SK-N-SH (cell line): ENCODE data around the gene QRFPR. TPM values are rescaled to one million over a fixed set of nuclear protein-coding genes. Genes with fewer than 3 reads are reported as not detected.
A peak's percentile ranks its signal among the peaks of the same experiment; 100 is the strongest.

Source experiments
- CTCF ChIA-PET: fragments of 300-600, 350-600 bp; formaldehyde crosslinking; extraction: SDS; loops from one replicate; lab custom pipeline; 2021; lab: Yijun Ruan, JAX
- POLR2A ChIA-PET: fragments of 350-600 bp; sonication (Branson Sonifier 250); formaldehyde crosslinking; extraction: SDS; loops from one replicate; lab custom pipeline; 2020; ENCODE audit warnings: antibody characterized with exemption, inconsistent platforms; lab: Yijun Ruan, JAX
- DNase-seq: peaks from one replicate; pipeline ENCODE4 v3.0.0; 2012
- H2AFZ ChIP-seq: fragments of 200-600 bp; sonication (generic); 2 replicates; pipeline ENCODE4 v1.8.1; 2016; ENCODE audit warnings: antibody characterized with exemption, mild to moderate bottlenecking, low read depth
- H3F3A ChIP-seq: fragments of 200-600 bp; sonication (generic); replicated peaks from 2 replicates; pipeline ENCODE3; 2016; ENCODE audit warnings: antibody characterized with exemption, mild to moderate bottlenecking; ENCODE audit not compliant: insufficient read depth
- H3K27ac ChIP-seq, 2 experiments: fragments of 200-500 bp in 1 of 2; fragments of 200-600 bp in 1 of 2; sonication (Bioruptor generic) in 1 of 2; sonication (generic), shearing (Covaris generic) in 1 of 2; 2 replicates each; pipeline versions ENCODE4 v1.5.1 to v1.6.1; 2014 to 2016; ENCODE audit warnings: low read depth in 2 of 2, inconsistent platforms in 1 of 2, low read length in 1 of 2, mild to moderate bottlenecking in 1 of 2, mixed read lengths in 1 of 2
- H3K27me3 ChIP-seq: fragments of 200-600 bp; sonication (generic), shearing (Covaris generic); 2 replicates; pipeline ENCODE4 v1.6.1; 2016; ENCODE audit warnings: mixed run types; ENCODE audit not compliant: insufficient read depth
- H3K36me3 ChIP-seq, 2 experiments: fragments of 200-500 bp in 1 of 2; fragments of 200-600 bp in 1 of 2; sonication (Bioruptor generic) in 1 of 2; sonication (generic) in 1 of 2; replicated peaks in 1 of 2; 2 replicates each; pipeline versions ENCODE3 to v1.5.1; 2014 to 2016; ENCODE audit warnings: low read length in 1 of 2, mild to moderate bottlenecking in 1 of 2; ENCODE audit not compliant: insufficient read depth in 2 of 2, control insufficient read depth in 1 of 2
- H3K4me1 ChIP-seq, 2 experiments: fragments of 200-500 bp in 1 of 2; fragments of 200-600 bp in 1 of 2; sonication (Bioruptor generic) in 1 of 2; sonication (generic), shearing (Covaris generic) in 1 of 2; 2 replicates each; pipeline versions ENCODE4 v1.5.1 to v1.6.1; 2014 to 2016; ENCODE audit warnings: low read depth in 1 of 2, low read length in 1 of 2, mixed run types in 1 of 2; ENCODE audit not compliant: insufficient read depth in 2 of 2, control insufficient read depth in 1 of 2
- H3K4me2 ChIP-seq: fragments of 200-600 bp; sonication (generic), shearing (Covaris generic); 2 replicates; pipeline ENCODE4 v1.6.1; 2017; ENCODE audit warnings: mixed run types
- H3K4me3 ChIP-seq, 2 experiments: fragments of 200-500 bp in 1 of 2; fragments of 200-600 bp in 1 of 2; sonication (Bioruptor generic) in 1 of 2; sonication (generic), shearing (Covaris generic) in 1 of 2; 2 replicates each; pipeline versions ENCODE4 v1.5.1 to v1.8.1; 2014 to 2016; ENCODE audit warnings: low read depth in 2 of 2, inconsistent platforms in 1 of 2, low read length in 1 of 2, mild to moderate bottlenecking in 1 of 2, mixed read lengths in 1 of 2, moderate library complexity in 1 of 2
- H3K79me2 ChIP-seq: fragments of 200-600 bp; sonication (generic); 2 replicates; pipeline ENCODE4 v1.8.1; 2017; ENCODE audit warnings: mild to moderate bottlenecking; ENCODE audit not compliant: insufficient read depth
- H3K9ac ChIP-seq: fragments of 200-600 bp; sonication (generic); 2 replicates; pipeline ENCODE4 v1.6.1; 2017; ENCODE audit warnings: mixed run types
- H3K9me2 ChIP-seq: fragments of 200-600 bp; sonication (generic); 2 replicates; pipeline ENCODE4 v1.6.1; 2017; ENCODE audit warnings: mixed run types
- H3K9me3 ChIP-seq: fragments of 200-600 bp; sonication (generic); 2 replicates; pipeline ENCODE4 v1.6.1; 2017; ENCODE audit warnings: mixed run types, mild to moderate bottlenecking, moderate library complexity
- H4K20me1 ChIP-seq: fragments of 200-600 bp; sonication (generic); 2 replicates; pipeline ENCODE4 v1.6.1; 2017; ENCODE audit warnings: mild to moderate bottlenecking, mixed run types; ENCODE audit not compliant: insufficient read depth
- EZH2phosphoT487 ChIP-seq: fragments of 200-600 bp; sonication (generic); IDR thresholded peaks from 2 replicates; pipeline ENCODE4 v1.6.1; 2017; ENCODE audit warnings: low read depth, mixed run types, mild to moderate bottlenecking, antibody characterized with exemption, moderate library complexity, borderline replicate concordance
- FOSL2 ChIP-seq: IDR thresholded peaks from 2 replicates; pipeline ENCODE4 v1.4.0; 2012; ENCODE audit warnings: low read depth, mild to moderate bottlenecking, moderate library complexity, borderline replicate concordance
- FOXJ3 ChIP-seq: sonication (generic); formaldehyde crosslinking; IDR thresholded peaks from 2 replicates; pipeline ENCODE4 v1.5.1; 2020; ENCODE audit warnings: mild to moderate bottlenecking, missing genetic modification reagents
- JUND ChIP-seq: IDR thresholded peaks from 2 replicates; pipeline ENCODE4 v1.4.0; 2012
- MXI1 ChIP-seq: IDR thresholded peaks from 2 replicates; pipeline ENCODE4 v1.6.1; 2012; ENCODE audit warnings: mild to moderate bottlenecking, low read depth, low read length, improper control_type of control experiment
- NFIC ChIP-seq: IDR thresholded peaks from 2 replicates; pipeline ENCODE4 v1.4.0; 2012; ENCODE audit warnings: borderline replicate concordance
- NRF1 ChIP-seq: IDR thresholded peaks from 2 replicates; pipeline ENCODE4 v1.6.1; 2012; ENCODE audit warnings: low read depth, mild to moderate bottlenecking, low read length
- RCOR1 ChIP-seq: fragments of 150-350 bp; IDR thresholded peaks from 2 replicates; pipeline ENCODE4 v1.6.1; 2017; ENCODE audit warnings: antibody characterized with exemption, low read length
- RFX5 ChIP-seq: IDR thresholded peaks from 2 replicates; pipeline ENCODE4 v1.6.1; 2012; ENCODE audit warnings: mild to moderate bottlenecking, improper control_type of control experiment, low read length
- RXRA ChIP-seq: IDR thresholded peaks from 2 replicates; pipeline ENCODE4 v1.4.0; 2012; ENCODE audit warnings: low read depth, mild to moderate bottlenecking, borderline replicate concordance
- TCF12 ChIP-seq: IDR thresholded peaks from 2 replicates; pipeline ENCODE4 v1.4.0; 2012
- YY1 ChIP-seq: IDR thresholded peaks from 2 replicates; pipeline ENCODE4 v1.4.0; 2012; ENCODE audit warnings: low read depth, mild to moderate bottlenecking
- WGBS: methylation state at CpG from one replicate; pipeline ENCODE4 v1.1.6; 2017; ENCODE audit warnings: low lambda C conversion rate; 5-methylcytosine and 5-hydroxymethylcytosine counted together
- polyA plus RNA-seq, 3 experiments: library from polyadenylated mRNA; depleted of rRNA; stranded (reverse); fragments of >200 nt; gene quantifications; 2 replicates each; pipeline ENCODE4 v1.2.3, GENCODE V29; 2012
- TF ChIP-seq, protein P1 (sequence below): fragments of 200-600 bp; sonication (generic); IDR thresholded peaks from 2 replicates; pipeline ENCODE4 v1.6.1; 2017; ENCODE audit warnings: antibody characterized with exemption, mild to moderate bottlenecking, moderate library complexity
- TF ChIP-seq, protein P2 (sequence below): IDR thresholded peaks from 2 replicates; pipeline ENCODE4; 2012
- TF ChIP-seq, protein P3 (sequence below): fragments of 150-350 bp; IDR thresholded peaks from 2 replicates; pipeline ENCODE4 v1.6.1; 2016; ENCODE audit warnings: mild to moderate bottlenecking, low read depth, low read length
- TF ChIP-seq, protein P4 (sequence below): IDR thresholded peaks from 2 replicates; pipeline ENCODE4 v1.4.0; 2012; ENCODE audit warnings: low read depth, borderline replicate concordance

The QRFPR gene
- polyA plus RNA-seq (2012; rRNA removed) = not detected in 2 replicates
- not detected in 2 replicates for polyA plus RNA-seq (2012; cell fraction: cytosol; rRNA removed)
- not detected in 2 replicates for polyA plus RNA-seq (2012; cell fraction: nucleus; rRNA removed)

DNA sequence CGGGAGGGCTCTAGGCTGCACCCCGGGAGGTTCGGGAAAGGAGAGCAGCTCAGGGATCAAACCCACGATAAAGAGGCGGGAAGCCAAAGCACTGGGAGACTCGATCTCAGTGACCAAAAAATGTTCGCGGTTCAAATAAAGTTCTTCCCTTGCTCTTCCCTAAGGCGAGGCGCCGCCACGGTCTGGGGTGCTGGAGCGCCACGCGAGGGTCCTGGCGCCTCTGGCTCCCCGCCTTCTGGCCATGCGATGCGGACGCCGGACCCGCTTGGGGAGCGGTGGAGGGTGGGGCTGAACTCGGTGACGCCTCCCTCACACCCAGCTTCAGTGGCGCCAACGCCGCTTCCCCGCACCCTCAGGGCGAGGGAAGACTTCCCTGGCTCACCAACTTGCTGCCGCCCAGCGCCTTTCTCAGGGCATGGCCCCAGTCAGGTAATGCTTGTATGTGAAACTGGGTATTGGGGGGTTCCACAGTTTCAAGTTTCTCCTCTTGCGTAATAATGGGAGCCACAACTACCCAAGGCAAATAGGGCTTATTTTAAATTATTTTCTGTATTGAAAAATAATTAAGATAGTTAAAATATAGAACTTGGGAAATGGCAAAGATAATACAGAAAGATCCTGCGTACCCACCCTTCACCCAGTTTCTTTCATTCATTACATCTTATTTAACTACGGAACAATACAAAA, at the start of gene QRFPR:
Gene QRFPR (minus strand): TSS at position 243 of the 687 bp plus-strand sequence. CDS start 371 bp downstream, outside the sequence.
- H3K27me3 ChIP-seq = peaks cover 48% of the 10 kb centered on the region
- POLR2A ChIA-PET = no interaction called here
- CTCF ChIA-PET = interaction anchor here (1.2 kb wide), 2 partner anchors 10 to 121 kb away, joined by 3 to 4 read pairs; no protein-coding TSS in a partner anchor
- 8% methylated on average over 29 of the region's 35 CpGs for WGBS
- no peaks in the 10 kb centered on the region for H3K79me2 ChIP-seq
- TF ChIP-seq, protein P1, sequence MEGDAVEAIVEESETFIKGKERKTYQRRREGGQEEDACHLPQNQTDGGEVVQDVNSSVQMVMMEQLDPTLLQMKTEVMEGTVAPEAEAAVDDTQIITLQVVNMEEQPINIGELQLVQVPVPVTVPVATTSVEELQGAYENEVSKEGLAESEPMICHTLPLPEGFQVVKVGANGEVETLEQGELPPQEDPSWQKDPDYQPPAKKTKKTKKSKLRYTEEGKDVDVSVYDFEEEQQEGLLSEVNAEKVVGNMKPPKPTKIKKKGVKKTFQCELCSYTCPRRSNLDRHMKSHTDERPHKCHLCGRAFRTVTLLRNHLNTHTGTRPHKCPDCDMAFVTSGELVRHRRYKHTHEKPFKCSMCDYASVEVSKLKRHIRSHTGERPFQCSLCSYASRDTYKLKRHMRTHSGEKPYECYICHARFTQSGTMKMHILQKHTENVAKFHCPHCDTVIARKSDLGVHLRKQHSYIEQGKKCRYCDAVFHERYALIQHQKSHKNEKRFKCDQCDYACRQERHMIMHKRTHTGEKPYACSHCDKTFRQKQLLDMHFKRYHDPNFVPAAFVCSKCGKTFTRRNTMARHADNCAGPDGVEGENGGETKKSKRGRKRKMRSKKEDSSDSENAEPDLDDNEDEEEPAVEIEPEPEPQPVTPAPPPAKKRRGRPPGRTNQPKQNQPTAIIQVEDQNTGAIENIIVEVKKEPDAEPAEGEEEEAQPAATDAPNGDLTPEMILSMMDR = no peak
- TF ChIP-seq RCOR1 (no peak), TCF12 (no peak), YY1 (no peak), FOXJ3 (CRISPR knock-in tag) (no peak), RXRA (no peak), NFIC (no peak), EZH2phosphoT487 (no peak), FOSL2 (no peak), NRF1 (no peak), RFX5 (no peak), MXI1 (no peak), JUND (no peak)
- TF ChIP-seq, protein P2, sequence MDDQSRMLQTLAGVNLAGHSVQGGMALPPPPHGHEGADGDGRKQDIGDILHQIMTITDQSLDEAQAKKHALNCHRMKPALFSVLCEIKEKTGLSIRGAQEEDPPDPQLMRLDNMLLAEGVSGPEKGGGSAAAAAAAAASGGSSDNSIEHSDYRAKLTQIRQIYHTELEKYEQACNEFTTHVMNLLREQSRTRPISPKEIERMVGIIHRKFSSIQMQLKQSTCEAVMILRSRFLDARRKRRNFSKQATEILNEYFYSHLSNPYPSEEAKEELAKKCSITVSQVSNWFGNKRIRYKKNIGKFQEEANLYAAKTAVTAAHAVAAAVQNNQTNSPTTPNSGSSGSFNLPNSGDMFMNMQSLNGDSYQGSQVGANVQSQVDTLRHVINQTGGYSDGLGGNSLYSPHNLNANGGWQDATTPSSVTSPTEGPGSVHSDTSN = no peak
- TF ChIP-seq, protein P3, sequence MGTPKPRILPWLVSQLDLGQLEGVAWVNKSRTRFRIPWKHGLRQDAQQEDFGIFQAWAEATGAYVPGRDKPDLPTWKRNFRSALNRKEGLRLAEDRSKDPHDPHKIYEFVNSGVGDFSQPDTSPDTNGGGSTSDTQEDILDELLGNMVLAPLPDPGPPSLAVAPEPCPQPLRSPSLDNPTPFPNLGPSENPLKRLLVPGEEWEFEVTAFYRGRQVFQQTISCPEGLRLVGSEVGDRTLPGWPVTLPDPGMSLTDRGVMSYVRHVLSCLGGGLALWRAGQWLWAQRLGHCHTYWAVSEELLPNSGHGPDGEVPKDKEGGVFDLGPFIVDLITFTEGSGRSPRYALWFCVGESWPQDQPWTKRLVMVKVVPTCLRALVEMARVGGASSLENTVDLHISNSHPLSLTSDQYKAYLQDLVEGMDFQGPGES = no peak
- TF ChIP-seq, protein P4, sequence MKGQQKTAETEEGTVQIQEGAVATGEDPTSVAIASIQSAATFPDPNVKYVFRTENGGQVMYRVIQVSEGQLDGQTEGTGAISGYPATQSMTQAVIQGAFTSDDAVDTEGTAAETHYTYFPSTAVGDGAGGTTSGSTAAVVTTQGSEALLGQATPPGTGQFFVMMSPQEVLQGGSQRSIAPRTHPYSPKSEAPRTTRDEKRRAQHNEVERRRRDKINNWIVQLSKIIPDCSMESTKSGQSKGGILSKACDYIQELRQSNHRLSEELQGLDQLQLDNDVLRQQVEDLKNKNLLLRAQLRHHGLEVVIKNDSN = no peak
- TF ChIP-seq, all 33 proteins: peak for 0
- Histone ChIP-seq H3F3A (no peaks in the 10 kb centered on the region), H3K4me2 (peak within 1 kb of the TSS; percentile 50), H4K20me1 (no peaks in the 10 kb centered on the region), H3K9me2 (no peaks in the 10 kb centered on the region), H3K4me1 (no peaks in the 10 kb centered on the region), H3K27ac (no peak within 1 kb of the TSS), H3K9me3 (no peaks in the 10 kb centered on the region), H2AFZ (no peak within 1 kb of the TSS), H3K9ac (no peak within 1 kb of the TSS), H3K36me3 (no peaks in the 10 kb centered on the region), H3K4me3 (no peak within 1 kb of the TSS)
- peak; percentile 9 for DNase-seq
